OCI-LY3 (cell line): ENCODE data around the gene SMAD4.

Source experiments
- EZH2phosphoT487 ChIP-seq: fragments of 200-600 bp; shearing (Covaris generic); IDR thresholded peaks from 2 replicates; pipeline ENCODE4 v1.6.1; 2018; ENCODE audit warnings: antibody characterized with exemption, mixed run types, low read depth
- TF ChIP-seq, protein P1 (sequence below): fragments of 200-600, 300-600 bp; sonication (generic); IDR thresholded peaks from 2 replicates; pipeline ENCODE4 v1.5.1; 2014; ENCODE audit warnings: antibody characterized with exemption, low read length, low read depth

GRCh38 chr18:51038110-51038509 lies 8.1 kb downstream of the SMAD4 start:
- TF ChIP-seq, protein P1, sequence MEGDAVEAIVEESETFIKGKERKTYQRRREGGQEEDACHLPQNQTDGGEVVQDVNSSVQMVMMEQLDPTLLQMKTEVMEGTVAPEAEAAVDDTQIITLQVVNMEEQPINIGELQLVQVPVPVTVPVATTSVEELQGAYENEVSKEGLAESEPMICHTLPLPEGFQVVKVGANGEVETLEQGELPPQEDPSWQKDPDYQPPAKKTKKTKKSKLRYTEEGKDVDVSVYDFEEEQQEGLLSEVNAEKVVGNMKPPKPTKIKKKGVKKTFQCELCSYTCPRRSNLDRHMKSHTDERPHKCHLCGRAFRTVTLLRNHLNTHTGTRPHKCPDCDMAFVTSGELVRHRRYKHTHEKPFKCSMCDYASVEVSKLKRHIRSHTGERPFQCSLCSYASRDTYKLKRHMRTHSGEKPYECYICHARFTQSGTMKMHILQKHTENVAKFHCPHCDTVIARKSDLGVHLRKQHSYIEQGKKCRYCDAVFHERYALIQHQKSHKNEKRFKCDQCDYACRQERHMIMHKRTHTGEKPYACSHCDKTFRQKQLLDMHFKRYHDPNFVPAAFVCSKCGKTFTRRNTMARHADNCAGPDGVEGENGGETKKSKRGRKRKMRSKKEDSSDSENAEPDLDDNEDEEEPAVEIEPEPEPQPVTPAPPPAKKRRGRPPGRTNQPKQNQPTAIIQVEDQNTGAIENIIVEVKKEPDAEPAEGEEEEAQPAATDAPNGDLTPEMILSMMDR: no peak
- no peak for TF ChIP-seq EZH2phosphoT487
